ENCODE measurements around the gene ZG16B. TPM values are rescaled to one million over a fixed set of nuclear protein-coding genes. Genes with fewer than 3 reads are reported as not detected.

ZG16B gene
- total and polyA plus RNA-seq, 2 donors (not counting 1 experiment from before 2014, with no cell fraction given): not detected

- H3K4me1 ChIP-seq (ENCODE audit: control insufficient read depth, extremely low read depth, insufficient read depth, low read length): no peaks in the 10 kb centered on the region
- H4K20me1 ChIP-seq (ENCODE audit: control insufficient read depth, extremely low read depth, insufficient read depth, low read length): no peaks in the 10 kb centered on the region
- DNase-seq (ENCODE audit: low read depth in 2 of 2): no peak
- no peak overlapping the region for H3K4me3 ChIP-seq (replicated peaks in 1 of 4; ENCODE audit: control extremely low read depth in 1 of 4, insufficient read depth in 1 of 4, low read depth in 3 of 4, low read length in 4 of 4)
- TF ChIP-seq EZH2 (IDR thresholded peaks at IDR 0.05; ENCODE audit: low read length, missing control alignments): no peak
- TF ChIP-seq, protein P1, sequence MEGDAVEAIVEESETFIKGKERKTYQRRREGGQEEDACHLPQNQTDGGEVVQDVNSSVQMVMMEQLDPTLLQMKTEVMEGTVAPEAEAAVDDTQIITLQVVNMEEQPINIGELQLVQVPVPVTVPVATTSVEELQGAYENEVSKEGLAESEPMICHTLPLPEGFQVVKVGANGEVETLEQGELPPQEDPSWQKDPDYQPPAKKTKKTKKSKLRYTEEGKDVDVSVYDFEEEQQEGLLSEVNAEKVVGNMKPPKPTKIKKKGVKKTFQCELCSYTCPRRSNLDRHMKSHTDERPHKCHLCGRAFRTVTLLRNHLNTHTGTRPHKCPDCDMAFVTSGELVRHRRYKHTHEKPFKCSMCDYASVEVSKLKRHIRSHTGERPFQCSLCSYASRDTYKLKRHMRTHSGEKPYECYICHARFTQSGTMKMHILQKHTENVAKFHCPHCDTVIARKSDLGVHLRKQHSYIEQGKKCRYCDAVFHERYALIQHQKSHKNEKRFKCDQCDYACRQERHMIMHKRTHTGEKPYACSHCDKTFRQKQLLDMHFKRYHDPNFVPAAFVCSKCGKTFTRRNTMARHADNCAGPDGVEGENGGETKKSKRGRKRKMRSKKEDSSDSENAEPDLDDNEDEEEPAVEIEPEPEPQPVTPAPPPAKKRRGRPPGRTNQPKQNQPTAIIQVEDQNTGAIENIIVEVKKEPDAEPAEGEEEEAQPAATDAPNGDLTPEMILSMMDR (conservative IDR thresholded peaks at IDR 0.05 in 1 of 2, IDR thresholded peaks at IDR 0.05 in 1 of 2; ENCODE audit: low read depth in 1 of 2, low read length in 2 of 2): no peak
- H3K9ac ChIP-seq (ENCODE audit: insufficient read depth, low read length): no peak overlapping the region
- H3K27me3 ChIP-seq (ENCODE audit: control insufficient read depth, insufficient read depth, low read length): peaks cover 36% of the 10 kb centered on the region
- H2AFZ ChIP-seq (ENCODE audit: low read length): no peak overlapping the region
- H3K79me2 ChIP-seq (ENCODE audit: control insufficient read depth, insufficient read depth, low read length): no peaks in the 10 kb centered on the region
- H3K9me3 ChIP-seq (ENCODE audit: control insufficient read depth, insufficient read depth, low read depth, low read length): no peaks in the 10 kb centered on the region
- H3K27ac ChIP-seq (ENCODE audit: insufficient read depth, low read length): no peak overlapping the region
- H3K36me3 ChIP-seq (ENCODE audit: control insufficient read depth, insufficient read depth, low read length): no peaks in the 10 kb centered on the region
- no peak overlapping the region for H3K4me2 ChIP-seq (ENCODE audit: extremely low read depth, insufficient read depth, low read length)
Observed at GRCh38 chr16:2786826-2787151, 43.3 kb upstream of the ZG16B start.

DNA sequence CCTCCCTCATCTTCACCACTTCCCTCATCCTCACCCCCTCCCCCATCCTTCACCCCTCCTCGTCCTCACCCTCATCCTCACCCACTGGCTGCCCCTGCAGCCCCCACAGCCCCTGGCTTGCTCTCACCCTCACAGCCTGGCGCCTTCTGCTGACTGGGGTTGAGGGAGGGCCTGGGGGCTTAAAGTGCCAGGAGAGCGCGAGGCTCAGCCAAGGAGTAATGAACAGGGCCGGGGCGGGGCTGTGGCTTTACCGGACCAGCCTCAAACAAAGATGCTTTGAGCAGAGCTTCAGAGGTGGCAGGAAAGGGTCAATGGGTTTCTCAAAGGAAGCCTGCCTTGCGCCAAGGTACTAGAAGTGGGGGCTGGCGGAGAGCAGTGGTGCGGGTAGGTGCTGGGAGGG lies 42.7 kb upstream of the ZG16B start, which contains the start of gene PRSS33:
PRSS33 (minus strand) TSS at position 155 of the 400 bp plus-strand sequence. CDS start 1,013 bp downstream, outside the sequence.
- no peaks in the 10 kb centered on the region for H3K36me3 ChIP-seq (ENCODE audit: control insufficient read depth, insufficient read depth, low read length)
- DNase-seq (ENCODE audit: low read depth in 2 of 2): no peak
- H4K20me1 ChIP-seq (ENCODE audit: control insufficient read depth, extremely low read depth, insufficient read depth, low read length): no peaks in the 10 kb centered on the region
- no peaks in the 10 kb centered on the region for H3K9me3 ChIP-seq (ENCODE audit: control insufficient read depth, insufficient read depth, low read depth, low read length)
- TF ChIP-seq, protein P1 (conservative IDR thresholded peaks at IDR 0.05 in 1 of 2, IDR thresholded peaks at IDR 0.05 in 1 of 2; ENCODE audit: low read depth in 1 of 2, low read length in 2 of 2): no peak
- no peak for TF ChIP-seq EZH2 (IDR thresholded peaks at IDR 0.05; ENCODE audit: low read length, missing control alignments)
- H3K27ac ChIP-seq (ENCODE audit: insufficient read depth, low read length): no peak within 1 kb of the TSS
- H2AFZ ChIP-seq (ENCODE audit: low read length): no peak within 1 kb of the TSS
- no peak within 1 kb of the TSS for H3K9ac ChIP-seq (ENCODE audit: insufficient read depth, low read length)
- H3K27me3 ChIP-seq (ENCODE audit: control insufficient read depth, insufficient read depth, low read length): peaks cover 36% of the 10 kb centered on the region
- no peak within 1 kb of the TSS for H3K4me2 ChIP-seq (ENCODE audit: extremely low read depth, insufficient read depth, low read length)
- H3K79me2 ChIP-seq (ENCODE audit: control insufficient read depth, insufficient read depth, low read length): no peaks in the 10 kb centered on the region
- no peaks in the 10 kb centered on the region for H3K4me1 ChIP-seq (ENCODE audit: control insufficient read depth, extremely low read depth, insufficient read depth, low read length)
- H3K4me3 ChIP-seq (replicated peaks in 1 of 4; ENCODE audit: control extremely low read depth in 1 of 4, insufficient read depth in 1 of 4, low read depth in 3 of 4, low read length in 4 of 4): no peak within 1 kb of the TSS

DNA sequence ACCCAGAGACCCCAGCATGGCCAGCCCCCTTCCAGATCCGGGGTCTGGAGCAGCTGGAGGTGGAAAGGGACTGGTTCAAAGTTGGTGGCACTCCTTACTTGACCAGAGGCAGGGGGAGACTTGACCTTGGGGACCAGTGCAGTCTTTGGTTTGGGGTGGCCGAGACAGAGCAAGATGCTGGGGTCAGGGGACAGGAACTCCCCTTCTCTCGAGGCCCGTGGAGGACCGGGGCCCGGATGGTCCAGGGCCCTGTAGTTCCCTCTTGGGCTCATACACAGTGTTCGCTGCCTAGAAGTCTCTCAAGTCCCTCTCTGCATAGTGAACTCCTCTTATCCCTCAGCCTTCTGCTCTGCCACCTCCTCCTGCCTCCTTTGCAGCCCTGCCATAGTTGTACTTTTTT lies 42.1 kb upstream of the ZG16B start:
- no peak overlapping the region for H3K27ac ChIP-seq (ENCODE audit: insufficient read depth, low read length)
- no peak overlapping the region for H3K4me2 ChIP-seq (ENCODE audit: extremely low read depth, insufficient read depth, low read length)
- H3K9me3 ChIP-seq (ENCODE audit: control insufficient read depth, insufficient read depth, low read depth, low read length): no peaks in the 10 kb centered on the region
- H3K9ac ChIP-seq (ENCODE audit: insufficient read depth, low read length): no peak overlapping the region
- no peaks in the 10 kb centered on the region for H4K20me1 ChIP-seq (ENCODE audit: control insufficient read depth, extremely low read depth, insufficient read depth, low read length)
- no peaks in the 10 kb centered on the region for H3K36me3 ChIP-seq (ENCODE audit: control insufficient read depth, insufficient read depth, low read length)
- H3K4me3 ChIP-seq (replicated peaks in 1 of 4; ENCODE audit: control extremely low read depth in 1 of 4, insufficient read depth in 1 of 4, low read depth in 3 of 4, low read length in 4 of 4): no peak overlapping the region
- no peak overlapping the region for H2AFZ ChIP-seq (ENCODE audit: low read length)
- DNase-seq (ENCODE audit: low read depth in 2 of 2): no peak
- H3K27me3 ChIP-seq (ENCODE audit: control insufficient read depth, insufficient read depth, low read length): peaks cover 36% of the 10 kb centered on the region
- H3K4me1 ChIP-seq (ENCODE audit: control insufficient read depth, extremely low read depth, insufficient read depth, low read length): no peaks in the 10 kb centered on the region
- H3K79me2 ChIP-seq (ENCODE audit: control insufficient read depth, insufficient read depth, low read length): no peaks in the 10 kb centered on the region
- TF ChIP-seq, protein P1 (conservative IDR thresholded peaks at IDR 0.05 in 1 of 2, IDR thresholded peaks at IDR 0.05 in 1 of 2; ENCODE audit: low read depth in 1 of 2, low read length in 2 of 2): no peak
- TF ChIP-seq EZH2 (IDR thresholded peaks at IDR 0.05; ENCODE audit: low read length, missing control alignments): no peak
